ENCODE results near the gene PASD1.
"Not testable (repeated sequence)": the region's sequence is repeated elsewhere in the genome, so short reads cannot be mapped to it uniquely, and the experiment has no call there.

PASD1 gene

GRCh38 chrX:151563449-151563848, at the start of gene PASD1:
Gene PASD1 (plus strand): TSS chrX:151563675. CDS start chrX:151601554, 37,879 bp downstream.
- no peak for DNase-seq

GRCh38 chrX:151515237-151515636, 48.2 kb upstream of the PASD1 start:
- DNase-seq, result no peak

- DNase-seq, result no peak
Measured at GRCh38 chrX:151516538-151517187, 46.8 kb upstream of the PASD1 start.

- DNase-seq, result no peak
Measured at GRCh38 chrX:151517421-151517820, 46.1 kb upstream of the PASD1 start.

- no peak for DNase-seq
Measured at GRCh38 chrX:151523351-151523750, 40.1 kb upstream of the PASD1 start.

GRCh38 chrX:151536571-151536970, 26.9 kb upstream of the PASD1 start:
- no peak for DNase-seq

- DNase-seq, result no peak
Measured at GRCh38 chrX:151537572-151537971, 25.9 kb upstream of the PASD1 start.

GRCh38 chrX:151538190-151539122, 25.0 kb upstream of the PASD1 start:
- no peak for DNase-seq

GRCh38 chrX:151543706-151544105, 19.8 kb upstream of the PASD1 start:
- no peak for DNase-seq

GRCh38 chrX:151546226-151546625, 17.2 kb upstream of the PASD1 start:
- not testable (repeated sequence) for DNase-seq

- not testable (repeated sequence) for DNase-seq
Measured at GRCh38 chrX:151551176-151551575, 12.3 kb upstream of the PASD1 start.

- no peak for DNase-seq
Measured at GRCh38 chrX:151552743-151553142, 10.7 kb upstream of the PASD1 start.

GRCh38 chrX:151555301-151555700, 8.2 kb upstream of the PASD1 start:
- not testable (repeated sequence) for DNase-seq

GRCh38 chrX:151562485-151562884, 990 bp upstream of the PASD1 start:
- not testable (repeated sequence) for DNase-seq

- not testable (repeated sequence) for DNase-seq
Measured at GRCh38 chrX:151563003-151563402, 472 bp upstream of the PASD1 start.

GRCh38 chrX:151564035-151564434, 560 bp downstream of the PASD1 start:
- no peak for DNase-seq

- not testable (repeated sequence) for DNase-seq
Measured at GRCh38 chrX:151566872-151567271, 3.4 kb downstream of the PASD1 start.

- DNase-seq, result no peak
Measured at GRCh38 chrX:151570561-151570960, 7.1 kb downstream of the PASD1 start.

GRCh38 chrX:151593384-151593783, 29.9 kb downstream of the PASD1 start:
- DNase-seq, result not testable (repeated sequence)

- DNase-seq, result no peak
Measured at GRCh38 chrX:151596282-151596681, 32.8 kb downstream of the PASD1 start.

GRCh38 chrX:151604931-151605330, 41.5 kb downstream of the PASD1 start:
- DNase-seq, result no peak

- no peak for DNase-seq
Measured at GRCh38 chrX:151609222-151609621, 45.7 kb downstream of the PASD1 start.

GRCh38 chrX:151621422-151621821, 57.9 kb downstream of the PASD1 start:
- DNase-seq, result no peak

GRCh38 chrX:151624677-151625076, 61.2 kb downstream of the PASD1 start:
- no peak for DNase-seq
